Measurements from ENCODE around the gene GALM.

DNA sequence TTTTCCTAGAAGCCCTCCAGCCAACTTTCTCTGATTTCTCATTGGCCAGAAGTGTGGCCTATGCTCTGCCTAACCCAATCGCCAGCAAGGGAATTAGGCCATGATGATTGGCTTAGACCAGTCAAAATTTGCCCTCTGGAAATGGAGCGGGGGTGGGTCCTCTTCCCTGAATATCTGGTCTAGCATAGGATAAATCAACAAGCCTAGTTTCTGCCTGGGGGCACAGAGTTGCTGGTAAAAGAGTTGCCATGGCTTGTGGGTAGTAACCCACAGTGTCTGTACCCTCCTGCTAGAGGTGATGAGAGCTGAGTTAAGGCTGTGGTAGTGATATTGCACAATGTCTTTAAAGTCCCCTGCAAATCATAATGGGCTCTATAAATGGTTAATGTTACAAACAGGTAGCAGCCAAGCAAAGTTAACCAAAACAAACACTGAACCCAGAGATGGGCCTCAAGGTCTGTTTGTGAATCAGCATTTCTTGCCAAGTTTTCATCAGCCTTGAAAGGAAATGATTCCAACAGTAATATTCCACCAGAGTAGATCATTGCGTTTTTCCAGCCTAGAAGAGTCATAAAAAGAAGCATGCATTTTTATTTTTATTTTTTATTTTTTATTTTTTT is 19.3 kb downstream of the GALM start:
- TF ChIP-seq, protein P1, sequence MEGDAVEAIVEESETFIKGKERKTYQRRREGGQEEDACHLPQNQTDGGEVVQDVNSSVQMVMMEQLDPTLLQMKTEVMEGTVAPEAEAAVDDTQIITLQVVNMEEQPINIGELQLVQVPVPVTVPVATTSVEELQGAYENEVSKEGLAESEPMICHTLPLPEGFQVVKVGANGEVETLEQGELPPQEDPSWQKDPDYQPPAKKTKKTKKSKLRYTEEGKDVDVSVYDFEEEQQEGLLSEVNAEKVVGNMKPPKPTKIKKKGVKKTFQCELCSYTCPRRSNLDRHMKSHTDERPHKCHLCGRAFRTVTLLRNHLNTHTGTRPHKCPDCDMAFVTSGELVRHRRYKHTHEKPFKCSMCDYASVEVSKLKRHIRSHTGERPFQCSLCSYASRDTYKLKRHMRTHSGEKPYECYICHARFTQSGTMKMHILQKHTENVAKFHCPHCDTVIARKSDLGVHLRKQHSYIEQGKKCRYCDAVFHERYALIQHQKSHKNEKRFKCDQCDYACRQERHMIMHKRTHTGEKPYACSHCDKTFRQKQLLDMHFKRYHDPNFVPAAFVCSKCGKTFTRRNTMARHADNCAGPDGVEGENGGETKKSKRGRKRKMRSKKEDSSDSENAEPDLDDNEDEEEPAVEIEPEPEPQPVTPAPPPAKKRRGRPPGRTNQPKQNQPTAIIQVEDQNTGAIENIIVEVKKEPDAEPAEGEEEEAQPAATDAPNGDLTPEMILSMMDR (IDR thresholded peaks at IDR 0.05; ENCODE audit: low read length) = no peak
- no peak for TF ChIP-seq EZH2 (IDR thresholded peaks at IDR 0.05; ENCODE audit: borderline replicate concordance, low read length)
